ENCODE data around the gene FURIN.
"Not testable (repeated sequence)": the region's sequence is repeated elsewhere in the genome, so short reads cannot be mapped to it uniquely, and the experiment has no call there.

Gene FURIN

GRCh38 chr15:90903733-90904536, 35.5 kb downstream of the FURIN start:
- DNase-seq (ENCODE audit: low read depth) = peak; percentile 46
- H3K4me3 ChIP-seq (ENCODE audit: low read depth, low read length) = peak overlapping the region; percentile 73
- peak; percentile 12 for TF ChIP-seq CTCF (IDR thresholded peaks at IDR 0.05; ENCODE audit: insufficient read depth, low read depth, low read length, missing control alignments)

GRCh38 chr15:90904746-90905145, 36.4 kb downstream of the FURIN start:
- no peak for TF ChIP-seq CTCF (IDR thresholded peaks at IDR 0.05; ENCODE audit: insufficient read depth, low read depth, low read length, missing control alignments)
- no peak for DNase-seq (ENCODE audit: low read depth)
- H3K4me3 ChIP-seq (ENCODE audit: low read depth, low read length) = no peak overlapping the region

GRCh38 chr15:90905306-90906180, 37.2 kb downstream of the FURIN start:
- TF ChIP-seq CTCF (IDR thresholded peaks at IDR 0.05; ENCODE audit: insufficient read depth, low read depth, low read length, missing control alignments) = no peak
- DNase-seq (ENCODE audit: low read depth) = no peak

GRCh38 chr15:90906181-90906849, 37.9 kb downstream of the FURIN start:
- no peak for DNase-seq (ENCODE audit: low read depth)
- TF ChIP-seq CTCF (IDR thresholded peaks at IDR 0.05; ENCODE audit: insufficient read depth, low read depth, low read length, missing control alignments) = no peak
- H3K4me3 ChIP-seq (ENCODE audit: low read depth, low read length) = no peak overlapping the region

More at GRCh38 chr15:90905306-90906180, 37.2 kb downstream of the FURIN start:
- no peak overlapping the region for H3K4me3 ChIP-seq (ENCODE audit: low read depth, low read length)

GRCh38 chr15:90907051-90907660, 38.8 kb downstream of the FURIN start:
- no peak for DNase-seq (ENCODE audit: low read depth)
- TF ChIP-seq CTCF (IDR thresholded peaks at IDR 0.05; ENCODE audit: insufficient read depth, low read depth, low read length, missing control alignments) = no peak
- H3K4me3 ChIP-seq (ENCODE audit: low read depth, low read length) = no peak overlapping the region

GRCh38 chr15:90907838-90908507, 39.6 kb downstream of the FURIN start:
- no peak for TF ChIP-seq CTCF (IDR thresholded peaks at IDR 0.05; ENCODE audit: insufficient read depth, low read depth, low read length, missing control alignments)
- no peak overlapping the region for H3K4me3 ChIP-seq (ENCODE audit: low read depth, low read length)
- DNase-seq (ENCODE audit: low read depth) = no peak

GRCh38 chr15:90909449-90909848, 41.1 kb downstream of the FURIN start:
- not testable (repeated sequence) for H3K4me3 ChIP-seq (ENCODE audit: low read depth, low read length); DNase-seq (ENCODE audit: low read depth)

Measured in GM12865 (cell line).